HG03060 (cell line): ENCODE data around the gene SELENOP.

Source experiments
- ATAC-seq: cut with Tn5 transposase; IDR thresholded peaks from one replicate; pipeline ENCODE4 v1.9.1; 2021; ENCODE audit warnings: low read depth, moderate number of reproducible peaks; ENCODE audit not compliant: unreplicated experiment

SELENOP gene

DNA sequence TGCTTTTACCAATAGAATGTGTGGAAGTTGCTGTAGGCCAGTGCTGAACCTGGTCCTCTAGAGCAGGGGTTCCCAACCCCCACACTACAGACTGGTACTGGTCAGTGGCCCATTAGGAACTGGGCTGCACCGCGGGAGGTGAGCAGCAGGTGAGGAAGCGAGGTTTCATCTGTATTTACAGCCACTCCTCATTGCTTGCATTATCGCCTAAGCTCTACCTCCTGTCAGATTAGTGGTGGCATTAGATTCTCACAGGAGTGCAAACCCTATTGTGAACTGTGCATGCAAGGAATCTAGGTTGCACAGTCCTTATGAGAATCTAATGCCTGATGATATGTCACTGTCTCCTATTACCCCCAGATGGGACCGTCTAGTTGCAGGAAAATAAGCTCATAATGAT lies 61.2 kb downstream of the SELENOP start:
- ATAC-seq, result no peak
